B cell (primary cell): ENCODE results near the gene ATP8A2. TPM values are rescaled to one million over a fixed set of nuclear protein-coding genes. Genes with fewer than 3 reads are reported as not detected.
"Not testable (repeated sequence)": the region's sequence is repeated elsewhere in the genome, so short reads cannot be mapped to it uniquely, and the experiment has no call there.

Source experiments
- ATAC-seq: fragments of 200-7000 bp; cut with Tn5 transposase; one replicate; pipeline ENCODE4 v1.10.0; 2021; ENCODE audit warnings: low read depth, mild to moderate bottlenecking, moderate number of reproducible peaks, moderate library complexity
- CTCF ChIA-PET: fragments of 350-600 bp; sonication (Branson Sonifier 250); formaldehyde crosslinking; loops from one replicate; lab custom pipeline; 2021; ENCODE audit warnings: antibody characterized with exemption, inconsistent platforms; lab: Charles Lee
- POLR2A ChIA-PET: fragments of 350-600 bp; sonication (Branson Sonifier 250); formaldehyde crosslinking; loops from one replicate; lab custom pipeline; 2021; ENCODE audit warnings: antibody characterized with exemption; lab: Charles Lee
- DNase-seq: peaks from one replicate; pipeline ENCODE4 v3.0.0; 2013
- H2AFZ ChIP-seq: 2 replicates; pipeline ENCODE4 v1.6.1; 2012; ENCODE audit warnings: mild to moderate bottlenecking, low read depth, low read length; ENCODE audit not compliant: insufficient read depth, poor library complexity, severe bottlenecking
- H3K27ac ChIP-seq, 2 donors: 1 replicate in 1 of 2; 2 replicates in 1 of 2; pipeline ENCODE4 v1.5.1; 2012 to 2013; ENCODE audit warnings: low read length in 2 of 2, mild to moderate bottlenecking in 2 of 2, moderate library complexity in 1 of 2
- H3K27me3 ChIP-seq, 4 experiments: fragments of 200-600 bp in 1 of 4; sonication (generic) in 1 of 4; replicated peaks in 1 of 4; 1 replicate in 2 of 4; 2 replicates in 2 of 4; pipeline versions ENCODE4 v1.6.1 to v1.7.0; 2013 to 2016; ENCODE audit warnings: low read length in 3 of 4, mild to moderate bottlenecking in 2 of 4, mixed read lengths in 1 of 4, moderate library complexity in 1 of 4; ENCODE audit not compliant: insufficient read depth in 4 of 4, control insufficient read depth in 3 of 4; ENCODE audit errors: control extremely low read depth in 1 of 4
- H3K36me3 ChIP-seq, 2 experiments: replicated peaks in 1 of 2; 1 replicate in 1 of 2; 2 replicates in 1 of 2; pipeline versions ENCODE4 v1.6.1 to v1.7.1; 2013; ENCODE audit warnings: low read length in 1 of 2; ENCODE audit not compliant: insufficient read depth in 2 of 2, control insufficient read depth in 1 of 2; ENCODE audit errors: control extremely low read depth in 1 of 2, extremely low read depth in 1 of 2
- H3K4me1 ChIP-seq, 2 donors: fragments of 200-600 bp in 1 of 2; sonication (generic) in 1 of 2; 1 replicate in 1 of 2; 2 replicates in 1 of 2; pipeline versions ENCODE4 v1.5.1 to v1.6.1; 2013 to 2017; ENCODE audit warnings: low read length in 2 of 2; ENCODE audit not compliant: control insufficient read depth in 2 of 2, insufficient read depth in 2 of 2
- H3K4me2 ChIP-seq: replicated peaks from 2 replicates; pipeline ENCODE3; 2012; ENCODE audit warnings: mild to moderate bottlenecking, low read depth, low read length; ENCODE audit not compliant: poor library complexity, severe bottlenecking
- H3K4me3 ChIP-seq, 5 experiments: fragments of 200-600 bp in 1 of 5; sonication (generic) in 1 of 5; 1 replicate in 3 of 5; 2 replicates in 2 of 5; pipeline versions ENCODE4 v1.5.1 to v1.7.0; 2011 to 2016; ENCODE audit warnings: low read length in 4 of 5, mild to moderate bottlenecking in 4 of 5, low read depth in 2 of 5, control low read depth in 1 of 5, moderate library complexity in 1 of 5; ENCODE audit not compliant: insufficient read depth in 1 of 5; ENCODE audit errors: control extremely low read depth in 1 of 5, extremely low read depth in 1 of 5
- H3K79me2 ChIP-seq: fragments of 200-600 bp; sonication (generic); one replicate; pipeline ENCODE4 v1.6.0; 2016; ENCODE audit warnings: low read length; ENCODE audit not compliant: control insufficient read depth, insufficient read depth
- H3K9ac ChIP-seq: fragments of 200-600 bp; sonication (generic); 2 replicates; pipeline ENCODE4 v1.6.1; 2017; ENCODE audit warnings: mild to moderate bottlenecking, low read length, moderate library complexity
- H3K9me3 ChIP-seq, 3 donors: one replicate each; pipeline versions ENCODE4 v1.6.1 to v1.7.1; 2013; ENCODE audit warnings: low read length in 2 of 3; ENCODE audit not compliant: control insufficient read depth in 2 of 3, insufficient read depth in 1 of 3; ENCODE audit errors: control extremely low read depth in 1 of 3
- H4K20me1 ChIP-seq: 2 replicates; pipeline ENCODE4 v1.6.0; 2012; ENCODE audit warnings: mild to moderate bottlenecking, low read length; ENCODE audit not compliant: insufficient read depth, control insufficient read depth, poor library complexity, severe bottlenecking
- H3K27ac Mint-ChIP-seq: one replicate; pipeline ENCODE4 v1.8.0; 2021; ENCODE audit warnings: mixed read lengths
- H3K27me3 Mint-ChIP-seq: one replicate; pipeline ENCODE4 v1.8.0; 2021; ENCODE audit warnings: mixed read lengths
- H3K4me1 Mint-ChIP-seq: one replicate; pipeline ENCODE4 v1.8.0; 2021; ENCODE audit warnings: mixed read lengths
- H3K4me3 Mint-ChIP-seq: one replicate; pipeline ENCODE4 v1.8.0; 2021; ENCODE audit warnings: mixed read lengths
- H3K9me3 Mint-ChIP-seq: one replicate; pipeline ENCODE4 v1.8.0; 2022; ENCODE audit warnings: mixed read lengths; ENCODE audit not compliant: insufficient read depth
- CTCF ChIP-seq: fragments of 200-600 bp; IDR thresholded peaks from one replicate; pipeline ENCODE4 v1.8.0; 2022; ENCODE audit warnings: antibody characterized with exemption, mild to moderate bottlenecking
- EZH2 ChIP-seq: IDR thresholded peaks from 2 replicates; pipeline ENCODE4 v1.6.1; 2012; ENCODE audit warnings: borderline replicate concordance, low read depth, mild to moderate bottlenecking, moderate library complexity, low read length; ENCODE audit not compliant: insufficient read depth, poor library complexity, severe bottlenecking
- WGBS: methylation state at CpG from one replicate; pipeline ENCODE4 v1.1.5; 2013; ENCODE audit warnings: missing lambda C conversion rate; ENCODE audit not compliant: insufficient coverage; 5-methylcytosine and 5-hydroxymethylcytosine counted together
- intact Hi-C: fragments of 100-400 bp; cut with micrococcal nuclease; formaldehyde crosslinking; loops from one replicate; pipeline ENCODE4 v1.10.0; 2022
- polyA plus RNA-seq: library from polyadenylated mRNA; depleted of rRNA; stranded (reverse); fragments of >200 nt; gene quantifications from 2 replicates; pipeline ENCODE4 v1.2.3, GENCODE V29; 2012
- total RNA-seq, 2 donors: library from RNA; stranded (reverse); fragments of 120-200 nt in 1 of 2; gene quantifications; 1 replicate in 1 of 2; 2 replicates in 1 of 2; pipeline versions ENCODE4 v1.2.3 to v1.2.4, GENCODE V29; 2013 to 2022

ATP8A2 gene
- total and polyA plus RNA-seq, 2 donors (not counting 1 experiment from before 2014, with no cell fraction given): not detected

GRCh38 chr13:26062853-26063444 lies 691.2 kb downstream of the ATP8A2 start:
- H3K27ac ChIP-seq: no peak overlapping the region
- Mint-ChIP-seq H3K27ac (no peak overlapping the region), H3K27me3 (peaks cover 16% of the 10 kb centered on the region), H3K9me3 (no peaks in the 10 kb centered on the region), H3K4me3 (no peak overlapping the region), H3K4me1 (no peaks in the 10 kb centered on the region)
- peaks cover 0 to 4% (median 0%) of the 10 kb centered on the region in 3 donors for H3K9me3 ChIP-seq
- no peak overlapping the region for H3K9ac ChIP-seq
- peaks cover 0 to 3% (median 0%) of the 10 kb centered on the region in 4 experiments for H3K27me3 ChIP-seq
- ATAC-seq: no peak
- no peak overlapping the region for H3K4me3 ChIP-seq
- no peaks in the 10 kb centered on the region for H3K79me2 ChIP-seq
- intact Hi-C loops: loop anchor here (10.0 kb wide), 1 partner anchor 238 kb away; no protein-coding TSS in a partner anchor
- H3K4me2 ChIP-seq: no peak overlapping the region
- no CpG with 5 or more reads among the region's 5 CpGs for WGBS
- no peak for TF ChIP-seq CTCF
- no peak for TF ChIP-seq EZH2
- DNase-seq: peak; percentile 23
- H3K4me1 ChIP-seq: no peaks in the 10 kb centered on the region
- POLR2A ChIA-PET: no interaction called here
- CTCF ChIA-PET: no interaction called here
- no peak overlapping the region for H2AFZ ChIP-seq
- no peaks in the 10 kb centered on the region for H4K20me1 ChIP-seq
- H3K36me3 ChIP-seq: no peaks in the 10 kb centered on the region

- intact Hi-C loops: loop anchor here (10.0 kb wide), 1 partner anchor 242 kb away; no protein-coding TSS in a partner anchor
- H3K9ac ChIP-seq, H3K4me1 Mint-ChIP-seq, H3K9me3 Mint-ChIP-seq, ATAC-seq, H3K4me1 ChIP-seq, H3K4me3 ChIP-seq, H3K27ac Mint-ChIP-seq, H3K4me3 Mint-ChIP-seq, DNase-seq, H3K4me2 ChIP-seq, H3K9me3 ChIP-seq, H3K27ac ChIP-seq, H4K20me1 ChIP-seq, H2AFZ ChIP-seq, POLR2A ChIA-PET, H3K27me3 ChIP-seq, H3K36me3 ChIP-seq, H3K79me2 ChIP-seq: not testable (repeated sequence)
- peaks cover 19% of the 10 kb centered on the region for H3K27me3 Mint-ChIP-seq
- CTCF ChIA-PET: interaction anchor here (0.8 kb wide), 1 partner anchor 492 kb away, joined by 3 read pairs; no protein-coding TSS in a partner anchor
- 73% methylated on average over 4 of the region's 7 CpGs for WGBS
Observed at GRCh38 chr13:26066492-26066891, 694.7 kb downstream of the ATP8A2 start.
